Dermis microvascular lymphatic vessel endothelial cell (primary cell): ENCODE results near the gene LYPD5. TPM values are rescaled to one million over a fixed set of nuclear protein-coding genes. Genes with fewer than 3 reads are reported as not detected.
"Not testable (repeated sequence)": the region's sequence is repeated elsewhere in the genome, so short reads cannot be mapped to it uniquely, and the experiment has no call there.

Experiments used
- DNase-seq, 2 donors: peaks; one replicate each; pipeline versions ENCODE4 v3.0.0 to v3.0.0-alpha.2; 2010; ENCODE audit warnings: low read depth in 2 of 2
- total RNA-seq: library from RNA; depleted of rRNA; stranded (reverse); fragments of >200 nt; gene quantifications from 2 replicates; pipeline ENCODE4 v1.2.1, GENCODE V29; 2014

Gene LYPD5
- total RNA-seq, 1 donor from 2014 or later: 0.39 TPM

DNA sequence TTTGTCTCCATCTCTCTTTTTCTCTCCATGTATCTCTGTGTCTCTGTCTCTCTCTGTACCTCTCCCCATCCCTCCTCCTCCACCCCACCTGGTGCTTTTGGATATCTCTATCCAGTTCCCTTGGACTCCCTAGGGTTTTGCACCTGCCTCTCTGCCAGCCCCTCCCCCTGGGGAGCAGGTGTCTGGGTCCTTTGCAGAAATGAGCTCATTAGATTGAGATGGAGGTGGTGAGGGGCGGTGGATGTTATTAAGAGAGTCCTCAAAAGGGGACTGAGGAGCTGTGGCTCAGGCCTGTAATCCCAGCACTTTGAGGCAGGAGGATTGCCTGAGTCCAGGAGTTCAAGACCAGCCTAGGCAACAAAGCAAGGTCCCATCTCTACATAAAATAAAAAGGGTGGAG lies 23.6 kb downstream of the LYPD5 start:
- no peak for DNase-seq

DNA sequence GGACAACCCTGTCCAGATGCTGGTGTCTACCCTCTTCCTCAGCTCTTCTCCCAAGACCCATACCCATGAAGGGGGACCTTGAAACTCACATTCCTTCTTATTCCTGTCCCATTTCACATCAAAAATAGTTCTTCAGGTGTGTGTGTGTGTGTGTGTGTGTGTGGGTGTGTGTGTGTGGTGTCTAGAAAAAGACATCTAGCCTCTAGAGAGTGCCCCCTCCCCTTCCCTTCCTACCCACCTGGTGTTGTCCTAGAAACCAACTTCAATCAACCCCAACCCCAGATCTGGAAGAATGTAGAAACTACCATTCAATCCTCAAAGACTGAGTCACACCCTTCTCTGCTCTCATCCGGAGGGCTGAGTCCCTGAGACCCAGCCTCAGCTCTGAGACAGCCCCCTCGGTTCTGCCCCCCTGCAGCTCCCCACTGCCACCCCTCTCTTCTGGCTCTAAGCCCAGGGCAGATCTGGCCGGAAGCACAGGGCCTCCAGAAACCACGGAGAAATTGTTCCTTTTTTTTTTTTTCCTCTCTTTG lies 25.0 kb downstream of the LYPD5 start:
- DNase-seq: peak in 1 of 2 donors; percentile 41

DNA sequence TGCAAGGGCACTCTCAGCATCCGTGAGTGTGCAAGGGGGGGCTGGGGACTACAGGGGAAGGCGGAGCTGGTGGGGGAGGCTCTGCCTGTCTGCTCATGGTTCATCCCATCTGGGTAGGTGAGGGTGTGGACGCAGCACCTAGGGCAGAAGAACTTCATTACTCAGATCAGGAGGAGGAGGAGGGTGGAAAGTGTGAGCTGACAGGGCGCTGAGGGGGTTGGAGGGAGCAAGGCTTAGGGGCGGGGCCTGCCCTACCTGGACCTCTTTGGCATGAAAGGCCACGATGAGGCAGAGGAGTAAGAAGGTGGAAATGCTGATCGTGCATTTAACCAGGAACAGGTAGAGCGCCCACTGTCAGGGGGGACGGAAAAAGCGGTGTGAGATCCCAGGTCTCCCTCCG lies 26.0 kb downstream of the LYPD5 start:
- no peak for DNase-seq

DNA sequence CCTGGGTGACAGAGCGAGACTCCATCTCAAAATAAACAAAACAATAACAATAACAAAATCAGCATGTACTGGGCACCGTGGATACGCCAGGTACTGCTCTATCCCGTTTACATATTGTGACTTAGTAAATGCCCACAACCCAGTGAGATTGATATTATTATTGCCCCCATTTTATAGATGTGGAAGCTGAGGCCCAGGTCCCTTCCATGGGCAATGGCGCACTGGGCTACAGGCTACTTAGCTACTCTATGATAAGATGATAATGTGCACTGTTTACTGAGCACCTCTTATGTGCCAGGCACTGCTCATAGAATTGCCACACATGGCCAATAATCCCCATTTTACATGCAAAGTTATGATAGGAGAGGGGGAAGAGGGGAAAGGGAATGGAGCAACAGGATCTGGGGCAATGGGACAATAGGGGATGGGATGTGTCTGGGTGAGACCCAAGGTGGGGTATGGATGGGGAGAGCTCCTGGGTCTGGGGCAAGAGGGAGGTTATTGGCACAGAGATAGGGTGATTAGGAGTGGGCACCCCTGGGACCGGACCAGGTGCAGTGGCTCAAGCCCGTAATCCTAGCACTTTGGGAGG lies 26.9 kb downstream of the LYPD5 start:
- DNase-seq: no peak

DNA sequence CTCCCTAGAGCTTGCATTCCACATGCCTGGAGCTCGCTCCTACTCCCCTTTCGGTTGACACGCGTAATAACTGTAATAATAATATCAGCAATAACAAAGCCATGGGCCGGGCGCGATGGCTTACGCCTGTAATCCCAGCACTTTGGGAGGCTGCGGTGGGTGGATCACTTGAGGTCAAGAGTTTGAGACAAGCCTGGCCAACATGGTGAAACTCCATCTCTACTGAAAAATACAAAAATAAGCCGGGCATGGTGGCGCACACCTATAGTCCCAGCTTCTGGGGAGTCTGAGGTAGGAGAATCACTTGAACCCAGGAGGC lies 27.3 kb downstream of the LYPD5 start:
- DNase-seq: not testable (repeated sequence)

DNA sequence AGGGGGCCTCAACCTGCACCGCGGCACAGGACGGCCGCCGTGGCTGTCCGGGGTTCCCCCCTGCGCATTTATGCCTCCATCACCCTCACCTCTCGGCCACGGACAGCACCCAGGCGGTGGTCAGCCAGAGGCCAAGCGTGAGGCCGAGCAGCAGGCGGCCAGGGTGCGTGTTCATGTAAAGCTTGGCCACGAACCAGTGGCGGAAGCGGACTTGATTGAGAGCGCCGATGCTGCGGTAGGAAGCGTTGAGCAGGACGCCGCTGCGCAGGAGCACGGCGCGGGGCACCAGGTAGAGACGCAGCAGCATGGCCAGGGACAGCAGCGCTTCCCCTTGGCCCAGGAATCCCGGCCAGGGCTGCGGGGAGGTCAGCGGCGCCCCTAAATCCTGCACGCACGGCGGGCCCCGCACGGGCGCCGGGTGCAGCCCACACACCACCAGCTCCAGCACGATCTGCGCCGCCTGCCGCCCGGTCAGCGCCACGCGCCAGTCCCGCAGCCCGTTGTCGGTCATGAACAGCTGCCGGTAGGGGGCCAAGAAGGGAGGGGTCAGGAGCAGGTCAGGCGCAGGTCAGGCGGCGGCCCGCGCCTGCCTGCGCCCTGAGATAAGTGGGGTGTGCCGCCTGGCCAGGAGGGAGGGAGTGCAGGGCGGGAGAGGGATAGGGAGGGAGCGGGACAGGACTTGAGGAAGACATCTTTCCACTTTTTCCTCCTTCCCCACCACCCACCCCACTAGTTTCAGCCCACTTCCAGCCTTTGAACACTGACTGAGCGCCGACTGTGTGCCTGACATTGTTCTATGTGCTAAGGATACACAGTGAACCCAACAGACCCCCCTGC lies 27.9 kb downstream of the LYPD5 start:
- peak; percentile 44 to 79 for DNase-seq

DNA sequence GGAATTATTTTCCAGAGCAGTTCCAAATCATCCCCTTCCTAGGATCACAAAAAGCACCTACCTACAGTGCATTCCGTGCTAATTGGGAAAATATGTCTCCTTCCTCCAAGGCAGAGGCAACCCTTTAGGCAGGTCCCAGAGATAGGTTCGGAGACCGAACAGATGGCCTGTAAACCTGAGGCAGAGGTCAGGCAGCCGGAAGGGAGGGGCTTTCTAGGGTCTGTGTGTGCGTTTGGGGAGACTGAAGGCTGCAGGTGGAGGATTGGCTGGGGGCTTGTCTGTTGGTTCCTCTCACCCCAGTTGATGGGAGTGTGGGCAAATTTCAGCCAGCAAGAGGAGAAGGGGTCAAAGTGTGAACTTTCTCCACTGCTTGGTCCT lies 28.5 kb downstream of the LYPD5 start:
- DNase-seq: no peak

DNA sequence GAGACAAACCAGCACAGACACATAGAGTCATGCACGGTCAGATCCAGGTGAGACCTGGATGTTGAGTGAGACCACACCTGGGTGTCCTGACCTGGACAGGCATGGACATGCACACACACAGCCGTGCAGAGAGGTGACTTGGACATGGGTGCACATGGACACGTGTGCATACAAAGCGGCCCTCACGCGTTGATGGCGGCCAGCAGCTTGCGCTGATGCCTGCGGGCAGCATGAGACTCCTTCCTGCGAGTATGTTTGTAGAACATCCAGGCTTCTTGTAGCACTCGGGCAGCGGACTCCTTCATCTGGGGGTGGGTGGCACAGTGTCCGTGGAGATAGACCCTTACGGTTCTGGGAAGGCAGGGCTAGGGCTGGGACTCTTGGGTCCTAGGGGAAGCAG lies 33.0 kb downstream of the LYPD5 start:
- no peak for DNase-seq

DNA sequence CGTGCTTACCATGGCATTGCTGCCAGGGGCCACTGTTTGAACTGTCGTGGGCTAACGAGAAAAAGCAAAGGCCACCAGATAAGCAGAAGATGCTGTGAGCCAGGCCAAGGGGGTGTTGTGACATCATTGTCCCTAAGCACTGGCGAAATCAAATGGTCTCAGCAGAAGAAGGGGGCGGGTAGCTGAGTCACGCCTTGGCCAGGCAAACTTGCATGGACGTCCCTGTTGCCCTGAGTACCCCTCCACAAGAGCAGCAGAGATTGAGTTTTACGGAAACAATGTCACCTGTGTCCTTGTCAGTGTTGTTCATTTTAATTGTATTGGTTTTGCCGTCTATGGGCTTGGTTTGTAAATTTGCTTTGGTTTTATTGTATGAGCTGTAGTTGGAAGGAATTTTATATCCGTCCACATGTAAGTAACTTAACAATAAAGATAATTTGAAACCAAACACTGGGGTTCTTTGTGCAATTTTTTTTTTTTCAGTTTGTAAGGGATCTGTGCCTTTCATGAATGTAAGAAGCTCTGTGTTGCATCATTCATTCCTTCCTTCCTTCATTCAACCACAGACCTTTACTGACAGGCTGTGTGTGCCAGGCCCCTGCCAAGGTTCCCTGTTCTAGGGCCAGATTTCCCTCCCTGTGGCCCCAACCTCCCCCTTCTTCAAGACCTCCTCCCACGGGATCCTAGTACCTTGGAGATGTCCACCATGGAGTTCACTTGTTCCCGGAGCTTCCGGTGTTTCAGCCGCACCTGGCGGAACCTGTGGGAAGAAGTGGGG lies 33.8 kb downstream of the LYPD5 start:
- no peak for DNase-seq

DNA sequence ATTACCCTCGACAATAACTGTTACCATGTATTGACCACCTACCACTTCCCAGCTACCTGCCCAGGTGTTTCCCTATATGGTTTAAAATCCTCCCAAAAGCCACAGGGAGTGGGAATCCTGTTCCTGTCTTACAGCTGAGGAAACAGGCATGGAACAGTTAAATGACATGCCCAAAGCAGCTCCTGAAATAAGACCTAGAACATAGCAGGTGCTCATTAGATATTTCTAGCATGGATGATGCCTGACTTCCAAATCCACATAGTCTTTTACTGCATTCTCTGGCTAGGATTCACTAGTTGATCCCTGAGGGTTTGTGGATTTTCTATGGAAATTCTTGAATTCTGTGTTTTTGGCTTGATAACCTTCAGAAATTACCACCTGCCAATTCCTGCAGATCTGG lies 34.4 kb downstream of the LYPD5 start:
- DNase-seq: no peak

DNA sequence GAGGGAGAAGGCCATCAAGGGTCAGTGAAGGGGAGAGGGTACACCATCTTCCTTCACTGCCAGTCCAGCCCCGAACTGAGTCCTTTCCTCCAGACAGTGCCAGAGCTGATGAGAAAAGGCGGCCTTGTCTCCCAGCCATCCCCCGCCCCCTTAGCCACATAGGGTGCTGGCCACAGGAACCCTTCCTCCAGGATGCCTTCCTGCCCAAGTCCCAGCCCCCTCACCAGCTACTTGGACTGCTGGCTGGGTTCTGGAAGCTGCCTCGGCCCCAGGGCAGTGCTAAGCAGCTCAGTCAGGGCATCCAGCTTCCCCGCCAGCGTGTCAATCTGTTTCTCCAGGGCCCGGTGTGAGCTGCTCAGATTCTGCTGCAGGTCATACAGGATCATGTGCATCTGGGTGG lies 34.9 kb downstream of the LYPD5 start:
- DNase-seq: no peak

DNA sequence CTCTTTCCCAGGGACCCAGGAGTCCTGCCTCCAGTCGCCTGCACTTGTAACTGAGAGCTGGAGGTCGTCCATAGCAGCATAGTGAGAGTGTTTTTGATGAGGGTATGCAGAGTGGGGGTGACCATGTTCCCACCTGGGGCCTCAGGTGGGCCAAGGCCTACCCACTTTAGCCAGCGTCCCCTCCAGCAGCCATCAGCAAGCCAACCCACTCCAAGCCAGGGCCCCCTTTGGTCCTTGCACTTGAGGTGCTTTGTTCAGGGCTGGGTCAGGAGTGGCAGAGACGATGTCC lies 35.5 kb downstream of the LYPD5 start:
- no peak for DNase-seq

DNA sequence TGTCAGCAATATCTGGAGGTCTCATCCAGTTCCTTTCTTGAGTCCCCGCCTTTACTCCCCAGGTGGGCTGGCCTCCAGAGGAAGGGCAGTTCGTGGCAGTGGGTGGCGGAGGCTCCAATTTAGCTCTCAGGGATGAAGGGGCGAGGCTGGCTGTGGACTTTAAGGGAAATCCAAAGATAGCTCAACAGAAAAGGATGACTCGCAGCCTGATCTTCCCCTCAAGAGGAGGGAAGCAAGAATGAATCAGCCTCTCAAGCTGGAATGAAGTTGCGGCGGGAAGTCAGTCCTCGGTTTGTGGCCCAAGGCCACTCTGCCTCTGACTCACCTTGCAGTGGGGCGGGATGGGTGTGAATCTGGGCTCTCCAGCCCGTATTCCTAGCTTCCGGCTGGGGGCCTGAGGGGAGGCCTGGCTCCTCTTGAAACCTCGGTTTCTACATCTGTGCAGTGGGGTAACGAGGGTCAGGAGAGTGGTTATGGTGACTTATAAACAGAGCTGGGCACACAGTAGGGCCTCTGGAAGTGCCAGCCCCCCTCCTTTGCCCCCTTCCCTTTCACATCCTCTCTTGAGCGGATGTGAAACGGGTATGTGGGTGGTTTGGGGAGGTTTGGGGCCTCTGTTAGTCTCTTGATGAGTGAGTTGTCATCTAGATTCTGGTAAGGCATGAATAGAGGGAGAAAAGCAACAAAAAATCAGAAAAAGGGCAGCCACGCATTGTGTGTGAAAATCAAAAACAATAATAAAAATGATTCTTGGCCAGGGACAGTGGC lies 37.0 kb downstream of the LYPD5 start:
- DNase-seq: peak in 1 of 2 donors; percentile 76

DNA sequence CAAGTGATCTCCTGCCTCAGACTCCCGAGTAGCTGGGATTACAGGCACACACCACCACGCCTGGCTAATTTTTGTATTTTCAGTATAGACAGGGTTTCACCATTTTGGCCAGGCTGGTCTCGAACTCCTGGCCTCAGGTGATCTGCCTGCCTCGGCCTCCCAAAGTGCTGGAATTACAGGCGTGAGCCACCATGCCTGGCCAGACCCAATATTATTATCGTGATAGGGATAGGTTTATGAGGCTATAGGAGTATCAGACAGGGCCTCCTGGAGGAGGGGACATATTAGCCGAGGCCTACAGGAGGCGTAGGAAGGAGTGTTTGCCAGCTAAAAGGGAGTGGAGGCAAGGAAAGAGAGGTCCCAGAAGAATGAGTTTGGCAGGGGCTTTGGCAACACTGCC lies 37.6 kb downstream of the LYPD5 start:
- DNase-seq: not testable (repeated sequence)

DNA sequence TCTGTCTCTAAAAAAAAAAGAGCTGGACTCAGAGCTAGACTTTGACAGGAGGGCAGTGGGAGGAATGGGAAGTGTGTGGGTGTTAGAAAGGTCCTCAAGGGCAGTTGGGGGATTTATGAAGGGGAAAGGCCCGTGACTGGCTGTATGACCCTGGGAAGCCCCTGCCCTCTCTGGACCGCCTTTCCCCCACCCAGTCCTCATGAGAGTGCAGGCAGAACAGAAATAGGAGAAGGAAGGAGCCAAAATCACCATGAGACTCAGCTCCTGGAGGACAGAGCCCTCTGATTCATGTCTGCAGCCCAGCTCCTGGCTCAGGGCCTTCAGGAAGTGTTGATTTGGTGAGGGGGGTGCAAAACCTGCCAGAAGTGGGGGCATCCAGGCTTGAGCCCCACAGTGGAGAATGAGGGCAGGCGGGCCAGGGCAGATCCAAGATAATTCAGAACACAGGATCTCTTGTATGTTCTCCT lies 38.7 kb downstream of the LYPD5 start:
- DNase-seq: peak in 1 of 2 donors; percentile 38

DNA sequence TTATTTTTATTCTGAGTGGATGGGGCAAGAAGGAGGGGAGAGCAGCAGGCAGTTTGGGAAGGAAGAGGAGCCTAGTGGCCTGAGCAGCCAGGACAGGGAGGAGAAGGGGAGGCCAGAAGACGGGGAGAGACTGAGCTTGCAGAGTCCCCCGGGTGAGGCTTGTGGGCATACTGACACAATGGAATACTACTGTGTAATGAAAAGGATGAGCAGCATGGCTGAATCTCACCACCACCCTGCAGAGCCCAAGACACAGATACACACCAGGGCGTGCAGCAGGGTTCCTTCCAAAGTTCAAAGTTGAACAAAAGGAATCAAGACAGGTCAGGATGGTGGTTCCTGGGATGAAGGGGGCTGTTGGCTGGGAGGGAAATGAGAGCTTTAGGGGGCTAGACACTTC lies 39.4 kb downstream of the LYPD5 start:
- no peak for DNase-seq

DNA sequence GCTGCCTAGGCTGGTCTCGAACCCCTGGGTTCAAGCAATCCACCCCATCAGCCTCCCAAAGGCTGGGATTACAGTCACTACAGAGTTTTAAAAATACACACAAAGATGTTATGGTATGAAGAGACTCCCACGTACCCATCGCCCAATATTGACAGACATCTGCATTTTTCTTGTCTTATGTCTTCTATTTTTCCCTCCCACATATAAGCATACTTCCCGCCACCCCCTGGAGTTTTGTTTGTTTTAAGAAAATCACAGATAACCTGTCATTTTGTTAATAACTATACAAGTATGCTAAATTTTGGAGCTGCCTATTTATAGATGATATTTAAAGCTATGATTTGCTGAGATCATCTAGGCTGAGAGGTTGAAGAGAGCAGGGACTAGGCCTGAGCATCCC lies 41.3 kb downstream of the LYPD5 start:
- DNase-seq: no peak

DNA sequence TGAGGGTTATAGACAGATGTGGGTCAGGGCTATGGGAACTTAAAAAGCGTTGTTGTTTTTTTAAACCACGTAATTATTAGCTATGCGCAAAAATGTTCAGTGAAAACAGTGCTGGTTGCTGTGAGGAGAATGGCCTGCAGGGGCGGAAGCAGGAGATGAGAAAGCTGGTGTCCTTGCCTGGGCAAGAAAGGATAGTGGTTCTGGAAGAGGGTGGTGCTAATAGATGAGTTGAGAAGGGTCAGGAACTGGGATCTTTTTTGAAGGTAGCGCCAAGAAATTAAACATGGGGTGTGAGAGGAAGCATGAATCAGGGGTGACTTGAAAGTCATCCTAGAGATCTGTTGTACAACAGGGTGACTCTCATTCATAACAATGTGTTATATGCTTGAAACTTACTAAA lies 42.7 kb downstream of the LYPD5 start:
- DNase-seq: peak in 1 of 2 donors; percentile 56

DNA sequence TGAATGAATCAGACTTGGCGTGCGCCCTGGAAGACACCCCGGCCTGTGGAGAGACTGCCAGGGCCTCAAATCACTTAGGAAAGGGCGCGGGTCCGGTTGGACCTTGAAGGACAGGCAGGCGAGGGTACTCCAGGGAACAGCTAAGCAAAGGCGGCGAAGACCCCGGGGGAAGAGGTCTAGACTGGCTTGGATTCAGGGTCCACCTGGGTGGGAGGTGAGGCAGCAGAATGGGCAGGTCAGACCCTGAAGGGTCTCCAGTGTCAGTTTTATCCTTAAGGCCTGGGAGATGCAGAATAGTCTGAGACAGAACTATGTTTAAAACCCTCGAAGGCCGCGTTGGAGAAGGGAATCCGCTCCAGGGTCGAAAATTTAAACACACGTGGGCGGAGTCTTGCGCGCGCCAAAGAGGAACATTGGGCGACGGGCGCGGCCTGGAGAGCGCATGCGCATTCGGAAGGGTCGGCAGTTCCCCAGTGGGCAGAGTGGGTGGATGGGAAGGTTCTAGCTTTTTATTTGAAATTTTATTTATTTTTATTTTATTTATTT lies 46.9 kb downstream of the LYPD5 start:
- DNase-seq: peak; percentile 36 to 71

DNA sequence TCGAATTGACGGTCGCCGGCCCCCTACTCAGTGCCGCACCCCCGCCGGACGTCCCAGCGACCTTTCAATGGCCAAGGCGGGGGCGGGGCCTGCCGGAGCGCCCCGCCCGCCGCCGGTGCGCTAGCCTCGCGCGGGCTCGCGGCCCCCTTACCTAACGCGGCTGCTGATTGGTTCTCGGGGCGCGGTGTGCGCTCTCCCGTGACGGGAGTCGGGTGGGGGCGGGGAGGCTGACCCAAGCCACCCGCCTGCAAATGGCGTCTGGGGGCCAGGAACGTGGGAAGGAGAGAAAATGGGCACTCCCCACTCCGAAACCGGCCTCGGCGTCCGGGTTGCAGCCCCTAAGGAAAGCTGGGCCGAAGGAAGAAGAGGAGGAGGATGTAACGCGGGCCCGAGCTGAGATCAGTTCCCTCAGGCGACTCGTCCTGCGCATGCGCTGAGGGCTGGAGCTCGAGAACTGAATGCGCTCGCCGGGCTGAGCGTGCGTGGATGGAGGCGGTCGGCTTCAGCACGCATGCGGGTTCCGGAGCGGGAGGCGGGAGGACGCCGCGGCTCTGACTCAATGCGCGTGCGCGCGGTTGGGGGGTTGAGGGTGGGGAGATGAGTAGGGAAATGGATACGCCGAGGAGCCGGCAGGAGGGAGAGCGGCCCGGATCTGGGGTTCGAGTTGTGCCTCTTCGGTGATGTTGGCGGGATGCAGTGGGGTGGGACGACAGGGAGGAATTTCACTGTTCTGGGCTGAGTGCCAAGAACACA lies 47.6 kb downstream of the LYPD5 start, which contains the start of gene SMG9:
TSS of gene SMG9 (minus strand) at position 460 of the 753 bp plus-strand sequence. CDS start 4,221 bp downstream, outside the sequence.
- peak; percentile 93 to 97 for DNase-seq

DNA sequence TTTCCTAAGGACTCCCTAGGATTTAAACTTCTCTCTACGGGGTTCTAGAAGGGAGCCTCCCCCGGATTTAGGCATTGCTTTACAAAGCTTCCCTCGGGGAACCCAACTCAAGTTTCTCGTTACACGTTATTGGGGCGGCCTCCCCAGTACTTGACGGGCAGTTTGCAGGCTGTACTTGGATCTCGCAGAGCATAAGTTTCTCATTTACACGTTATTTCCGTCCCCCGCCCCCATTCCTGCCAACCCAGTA lies 48.1 kb downstream of the LYPD5 start:
- no peak for DNase-seq
